ENCODE results near the gene TTC8. TPM values are rescaled to one million over a fixed set of nuclear protein-coding genes. Genes with fewer than 3 reads are reported as not detected.
"Not testable (repeated sequence)": the region's sequence is repeated elsewhere in the genome, so short reads cannot be mapped to it uniquely, and the experiment has no call there.

The TTC8 gene
- total RNA-seq, 1 donor from 2014 or later, result 12.5 TPM

DNA sequence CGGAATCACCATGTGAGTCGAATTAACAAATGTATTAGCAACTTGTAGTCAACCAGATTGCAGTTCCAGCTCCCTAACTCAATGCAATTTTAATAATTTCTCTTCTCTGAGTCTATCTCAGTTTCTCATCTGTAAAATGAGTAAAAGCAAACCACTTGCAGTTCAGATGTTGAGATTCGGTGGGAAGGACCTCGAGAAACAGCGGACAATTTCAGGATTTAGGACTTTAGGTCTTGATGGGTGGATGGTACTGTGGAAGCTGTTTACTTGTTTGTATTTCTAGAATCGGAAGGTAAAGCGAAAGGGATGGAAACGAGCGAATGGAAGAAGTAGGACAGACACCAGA, 510 bp upstream of the TTC8 start:
- no peak for DNase-seq (ENCODE audit: low read depth, low spot score)

DNA sequence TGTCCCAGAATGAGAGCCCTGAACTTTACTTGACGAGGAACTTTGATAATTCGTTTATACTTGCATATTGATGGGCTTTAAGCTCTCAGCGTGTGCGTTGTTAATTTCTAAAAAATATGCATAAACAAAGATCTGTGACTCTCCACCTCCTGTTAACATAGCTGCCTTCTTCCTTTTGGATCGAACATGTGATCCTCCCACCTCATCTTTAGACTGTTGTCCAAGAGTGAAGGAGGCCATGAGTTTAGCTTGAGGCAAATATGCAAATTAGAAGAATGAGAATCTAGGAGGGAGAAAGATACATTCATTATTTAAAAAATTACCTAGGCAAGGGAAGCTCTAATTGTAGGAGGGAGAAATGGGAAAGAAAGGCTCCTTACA, 617 bp downstream of the TTC8 start:
- no peak for DNase-seq (ENCODE audit: low read depth, low spot score)

DNA sequence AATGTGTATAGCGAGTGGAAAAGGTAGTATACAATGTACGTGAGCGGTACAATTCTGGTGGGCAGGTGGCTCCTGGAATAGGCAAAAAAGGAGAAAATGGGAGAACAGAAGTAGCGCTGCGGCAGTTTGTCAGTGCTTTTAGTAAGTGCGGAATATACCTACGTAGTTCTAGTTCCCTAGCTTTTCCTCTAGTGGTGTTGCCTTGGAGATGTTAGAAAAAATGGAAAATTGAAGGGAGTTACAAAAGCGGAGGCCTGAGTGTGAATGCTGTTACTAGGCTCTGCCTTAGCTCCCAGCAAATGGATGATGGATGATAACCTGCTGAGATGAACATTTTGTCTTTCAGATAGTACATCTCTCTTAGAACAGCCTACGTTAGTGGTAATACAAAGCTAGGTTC, 1.1 kb downstream of the TTC8 start:
- DNase-seq (ENCODE audit: low read depth, low spot score), result no peak

DNA sequence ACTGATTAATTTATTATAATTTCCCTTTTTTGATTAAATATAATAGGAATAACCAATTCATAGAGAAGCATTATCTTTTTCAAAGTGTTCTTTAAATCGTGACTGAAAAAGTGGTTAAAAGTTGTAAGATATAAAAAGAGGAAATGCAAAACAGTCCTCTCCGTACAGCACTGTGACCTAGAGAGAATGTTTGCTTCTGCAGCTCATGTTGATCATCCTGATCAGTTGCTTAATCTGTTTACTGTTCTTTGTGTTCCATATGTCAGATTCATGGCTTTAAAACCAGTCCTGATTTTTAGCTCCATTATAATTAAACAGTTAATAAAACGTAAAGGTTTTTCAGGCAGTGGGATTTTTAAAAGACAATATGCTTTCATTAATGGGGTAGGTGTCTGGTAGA, 4.7 kb downstream of the TTC8 start:
- DNase-seq (ENCODE audit: low read depth, low spot score), result no peak

DNA sequence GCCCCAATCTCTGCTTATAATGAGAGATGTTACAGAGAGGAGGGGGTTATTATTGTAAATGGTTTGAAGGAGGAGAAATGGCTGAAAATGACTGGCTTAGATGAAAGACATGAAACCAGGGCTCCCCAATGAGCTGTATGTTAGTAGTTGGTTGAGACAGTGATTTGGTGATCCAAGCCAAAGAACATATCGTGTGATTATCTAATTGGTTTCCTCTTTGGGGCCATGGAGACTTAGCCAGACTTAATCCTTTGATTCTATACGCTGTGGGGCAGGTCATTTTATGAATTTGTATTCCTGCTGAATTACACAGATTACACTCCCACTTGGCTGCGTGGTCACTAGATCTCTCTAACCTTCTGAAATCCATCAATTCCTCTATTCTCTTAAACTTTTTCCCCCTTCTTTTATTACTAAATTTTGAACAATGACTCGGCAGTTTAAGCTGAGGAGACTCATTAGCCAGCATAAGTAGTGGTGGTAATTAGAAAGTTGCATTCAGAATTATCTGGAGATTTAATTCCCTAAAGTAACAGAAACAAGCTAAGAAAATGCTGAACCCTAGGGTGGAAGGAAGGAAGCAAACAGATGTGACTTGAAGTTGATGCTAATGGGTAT, 5.3 kb downstream of the TTC8 start:
- no peak for DNase-seq (ENCODE audit: low read depth, low spot score)

DNA sequence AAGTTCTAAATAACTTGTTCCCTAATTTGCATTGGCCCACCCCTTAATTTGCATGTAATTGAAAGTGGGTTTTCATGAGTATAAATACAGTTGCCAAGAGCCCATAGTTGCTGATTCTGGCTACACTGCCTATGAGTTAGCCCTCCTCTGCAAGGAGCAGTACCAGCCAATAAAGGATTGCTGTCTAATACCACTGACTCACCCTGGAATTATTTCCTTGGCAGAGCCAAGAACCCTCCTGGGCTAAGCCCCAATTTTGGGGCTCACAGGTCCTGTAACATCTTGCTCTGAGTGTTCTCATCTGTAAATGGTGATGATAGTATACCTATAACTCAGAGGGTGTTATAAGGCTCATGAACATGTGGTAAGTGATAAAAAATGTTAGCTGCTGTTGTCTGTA, 6.8 kb downstream of the TTC8 start:
- DNase-seq (ENCODE audit: low read depth, low spot score), result no peak

DNA sequence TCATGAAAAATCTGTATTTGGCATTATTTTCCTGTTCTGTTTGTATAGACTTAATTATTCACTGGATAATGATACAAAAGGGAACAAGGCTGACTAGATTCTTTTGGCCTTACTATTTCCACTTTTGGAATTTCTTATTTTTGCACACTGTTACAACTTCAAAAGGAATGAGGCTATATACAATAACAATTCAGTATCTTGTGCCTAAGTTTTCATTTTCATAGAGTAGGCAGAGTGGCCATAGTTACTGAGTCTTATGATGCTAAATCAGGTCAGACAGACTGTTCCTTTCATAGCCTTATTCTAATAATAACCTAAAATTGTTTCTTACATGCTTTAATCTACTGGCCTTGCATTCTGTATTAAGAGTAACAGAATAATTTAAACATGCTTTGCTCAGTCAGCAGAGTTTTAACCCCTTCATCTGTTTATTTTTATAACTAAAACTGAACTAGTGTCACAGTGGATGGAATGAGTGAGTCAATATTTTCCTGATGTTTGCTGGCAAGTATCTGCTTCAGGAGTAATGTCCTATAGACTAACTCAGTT, 10.5 kb downstream of the TTC8 start:
- no peak for DNase-seq (ENCODE audit: low read depth, low spot score)

DNA sequence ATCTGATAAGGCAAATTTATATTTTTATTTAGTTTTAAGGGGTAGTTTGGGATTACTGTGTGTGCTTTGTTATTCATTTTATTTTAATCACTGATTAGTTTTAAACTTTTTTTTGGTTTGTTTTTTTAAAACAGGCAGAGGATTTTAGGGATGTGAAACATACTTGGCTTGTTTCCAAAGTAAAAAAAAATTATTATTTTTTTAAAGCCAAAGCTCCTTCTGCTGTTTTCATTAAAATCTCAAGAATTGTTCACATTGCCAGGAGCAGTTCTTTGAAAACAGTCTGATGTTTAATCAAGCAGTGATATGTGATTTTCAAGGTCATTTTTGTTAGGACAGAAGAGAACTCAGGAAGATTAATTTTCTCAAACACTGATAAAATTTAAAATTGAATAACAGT, 11.2 kb downstream of the TTC8 start:
- DNase-seq (ENCODE audit: low read depth, low spot score), result no peak

DNA sequence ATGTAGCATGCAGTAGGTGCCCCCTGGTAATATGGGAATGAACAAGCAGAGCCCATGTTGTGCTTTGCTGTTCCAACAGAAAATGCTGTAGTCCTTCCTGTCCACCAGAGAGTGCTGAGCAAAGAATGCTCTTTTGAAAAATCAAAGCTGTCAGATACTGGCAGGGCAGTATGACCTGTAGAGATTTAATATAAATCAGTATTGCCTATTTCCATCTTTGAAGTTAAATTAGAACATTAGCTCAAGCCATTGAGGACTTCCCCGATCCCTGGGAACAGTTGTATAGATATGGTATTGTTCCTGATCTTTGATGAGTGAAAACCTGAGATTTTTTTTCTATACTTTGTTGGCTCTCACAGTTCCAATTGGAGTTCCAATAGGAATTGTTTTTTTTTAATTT, 13.0 kb downstream of the TTC8 start:
- DNase-seq (ENCODE audit: low read depth, low spot score), result no peak

DNA sequence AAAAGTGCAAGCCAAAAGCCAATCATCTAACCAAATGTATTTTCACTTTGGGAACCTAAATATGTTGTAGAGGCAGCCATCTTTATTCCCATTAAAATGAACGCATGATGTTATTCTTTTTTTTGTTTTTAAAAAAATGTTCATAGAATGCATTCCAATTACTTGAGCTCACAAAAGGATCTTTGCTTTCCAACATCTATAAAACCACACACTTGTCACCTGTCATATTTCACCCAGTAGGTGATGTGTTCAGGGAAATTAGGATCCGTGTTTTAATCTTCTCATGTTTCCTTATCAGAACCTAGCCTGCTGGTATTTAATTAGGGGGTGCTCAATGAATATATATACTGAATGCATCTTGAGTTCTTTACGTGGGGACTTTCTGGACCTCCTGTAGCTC, 13.6 kb downstream of the TTC8 start:
- no peak for DNase-seq (ENCODE audit: low read depth, low spot score)

DNA sequence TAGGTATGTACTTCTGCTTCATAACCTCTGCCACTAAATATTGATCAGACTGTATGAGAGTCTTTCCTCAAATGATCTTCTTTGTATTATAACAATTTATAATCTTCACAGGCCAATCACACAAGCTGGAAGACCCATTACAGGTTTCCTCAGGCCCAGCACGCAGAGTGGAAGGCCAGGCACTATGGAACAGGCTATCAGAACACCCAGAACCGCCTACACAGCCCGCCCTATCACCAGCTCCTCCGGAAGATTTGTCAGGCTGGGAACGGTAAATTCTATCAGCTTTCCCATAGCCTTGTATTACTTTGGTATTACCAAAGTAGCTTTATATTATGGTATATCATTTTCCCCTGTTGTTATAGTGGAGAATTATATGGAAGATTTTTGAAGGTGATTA, 16.5 kb downstream of the TTC8 start:
- DNase-seq (ENCODE audit: low read depth, low spot score), result no peak

DNA sequence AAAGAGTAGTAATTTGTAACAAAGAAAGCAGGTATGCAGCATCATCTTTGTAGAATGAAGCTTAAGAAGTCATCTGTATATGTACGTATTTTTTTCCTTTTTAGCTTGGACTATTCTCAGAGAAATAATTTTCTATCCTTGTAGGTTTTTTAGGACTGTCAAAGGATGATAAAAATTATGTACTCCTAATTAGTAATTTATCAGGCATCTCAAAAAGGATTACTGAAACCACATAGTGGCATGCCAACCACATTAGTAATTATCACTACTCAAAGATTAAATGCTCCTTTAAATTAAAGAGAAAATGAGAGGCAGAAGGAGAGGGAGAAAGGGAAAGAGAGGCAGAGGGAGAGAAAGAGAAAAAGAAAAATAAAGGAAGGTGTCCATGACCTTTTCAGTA, 17.3 kb downstream of the TTC8 start:
- no peak for DNase-seq (ENCODE audit: low read depth, low spot score)

DNA sequence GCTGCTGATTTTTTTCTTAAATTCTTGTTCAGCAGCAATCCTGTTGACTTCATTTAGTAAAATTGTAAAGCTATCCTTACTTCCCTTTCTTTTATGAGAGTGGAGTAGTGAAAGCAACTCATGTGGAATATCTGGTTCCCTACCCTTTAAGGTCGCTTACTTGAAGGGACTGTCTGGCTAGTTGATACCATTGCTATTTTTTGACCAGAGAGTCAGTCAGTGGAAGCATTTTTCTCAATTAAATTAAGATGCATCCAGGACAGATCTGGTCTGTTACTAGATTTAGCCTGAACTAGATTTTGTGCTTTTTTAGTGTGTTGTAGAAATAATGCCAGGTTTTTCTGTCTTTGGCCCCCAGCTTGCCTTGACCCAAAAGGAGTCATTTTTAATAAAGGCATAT, 18.0 kb downstream of the TTC8 start:
- DNase-seq (ENCODE audit: low read depth, low spot score), result no peak

DNA sequence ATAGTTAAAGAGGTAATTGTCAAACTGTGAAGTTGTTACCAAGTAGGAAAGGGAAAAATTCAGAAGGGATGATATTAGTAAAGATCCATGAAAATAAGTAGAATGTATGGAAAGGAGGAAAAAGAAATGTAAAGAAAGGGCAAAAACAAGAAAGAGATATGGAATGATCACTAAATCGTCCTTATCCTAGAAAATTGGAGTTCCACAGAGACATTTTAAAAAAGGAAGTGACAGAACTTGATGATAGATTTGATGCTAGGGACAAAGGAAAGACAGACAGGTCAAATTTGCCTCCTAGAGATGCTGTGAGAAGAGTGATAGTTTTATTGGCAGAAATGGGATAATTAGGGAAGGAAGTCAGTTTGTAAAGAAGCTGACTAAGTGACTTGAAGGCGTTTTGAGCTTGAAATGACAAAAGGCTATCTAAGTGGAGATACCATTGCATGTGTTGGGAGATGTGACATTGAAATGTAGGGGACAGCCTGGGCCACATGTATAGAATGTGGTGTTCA, 20.6 kb downstream of the TTC8 start:
- DNase-seq (ENCODE audit: low read depth, low spot score), result no peak

DNA sequence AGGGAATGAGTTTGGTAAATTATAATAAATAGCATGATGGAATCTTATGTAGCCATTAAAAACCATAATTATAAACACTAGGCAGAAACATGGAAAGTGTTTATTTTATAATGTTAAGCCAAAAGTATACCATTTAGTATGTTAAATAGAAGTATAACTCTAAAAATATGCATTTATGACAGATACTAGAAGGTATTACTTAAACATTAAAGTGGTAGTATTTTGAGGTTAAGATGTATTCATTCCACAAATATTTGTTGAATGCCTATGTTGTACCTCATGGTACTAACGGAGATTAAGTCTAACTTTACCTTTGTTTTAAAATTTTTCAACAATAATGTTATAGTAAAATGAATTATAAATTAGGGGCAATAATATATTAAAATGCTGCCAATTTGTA, 24.1 kb downstream of the TTC8 start:
- DNase-seq (ENCODE audit: low read depth, low spot score), result no peak

DNA sequence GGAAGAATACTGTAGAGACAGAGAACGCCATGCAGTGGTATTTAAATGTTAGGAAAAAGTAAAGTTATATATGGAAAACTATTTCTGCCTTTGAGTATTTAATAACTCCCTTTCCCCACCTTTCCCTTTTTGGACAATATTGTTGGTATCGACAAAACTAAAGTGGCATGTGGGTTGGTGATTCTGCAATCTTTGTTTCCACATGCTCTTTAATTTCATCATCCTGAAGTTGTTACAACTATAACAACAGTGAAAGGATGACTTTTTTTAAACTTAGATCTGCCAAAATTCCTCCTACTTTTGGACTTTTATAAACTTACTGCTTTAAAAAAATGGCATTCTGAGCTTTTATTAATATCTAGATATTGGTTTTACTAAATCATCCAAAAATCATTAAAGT, 25.3 kb downstream of the TTC8 start:
- DNase-seq (ENCODE audit: low read depth, low spot score), result no peak

DNA sequence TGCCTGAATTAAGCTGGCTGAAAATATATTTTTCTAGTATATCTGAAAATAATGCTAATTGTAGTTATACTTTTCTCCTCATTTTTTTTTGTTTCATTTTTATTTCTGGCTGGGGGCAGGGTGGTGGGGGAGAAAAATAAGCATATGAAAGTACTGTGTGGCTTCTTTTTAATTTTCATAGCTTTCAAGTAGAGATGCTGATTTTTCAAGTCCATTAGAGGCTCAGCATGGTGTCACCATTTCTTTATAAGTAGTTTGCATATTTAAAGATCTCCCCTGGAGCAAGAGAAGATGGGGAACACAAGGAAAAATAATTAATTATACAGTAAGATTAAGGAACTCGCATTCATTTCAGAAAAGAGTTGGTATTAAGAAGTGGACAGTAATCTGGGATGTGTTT, 27.1 kb downstream of the TTC8 start:
- no peak for DNase-seq (ENCODE audit: low read depth, low spot score)

DNA sequence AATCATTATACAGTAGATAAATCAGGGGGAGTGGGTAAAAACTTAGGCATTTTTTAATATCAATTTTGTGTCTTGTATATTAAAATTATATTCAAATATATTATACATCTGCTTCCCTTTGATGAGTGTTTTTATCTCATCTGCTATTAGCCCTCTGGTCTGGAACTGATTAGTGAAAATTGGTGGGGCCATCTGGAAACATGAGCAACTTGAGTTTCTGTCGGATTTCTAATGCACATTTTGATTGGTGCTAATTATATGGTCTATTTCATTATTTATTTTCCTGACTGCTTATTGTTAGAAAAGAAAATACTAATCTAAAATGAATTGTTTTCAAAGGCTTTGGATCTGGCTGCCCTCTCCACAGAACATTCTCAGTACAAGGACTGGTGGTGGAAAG, 28.2 kb downstream of the TTC8 start:
- DNase-seq (ENCODE audit: low read depth, low spot score), result no peak

DNA sequence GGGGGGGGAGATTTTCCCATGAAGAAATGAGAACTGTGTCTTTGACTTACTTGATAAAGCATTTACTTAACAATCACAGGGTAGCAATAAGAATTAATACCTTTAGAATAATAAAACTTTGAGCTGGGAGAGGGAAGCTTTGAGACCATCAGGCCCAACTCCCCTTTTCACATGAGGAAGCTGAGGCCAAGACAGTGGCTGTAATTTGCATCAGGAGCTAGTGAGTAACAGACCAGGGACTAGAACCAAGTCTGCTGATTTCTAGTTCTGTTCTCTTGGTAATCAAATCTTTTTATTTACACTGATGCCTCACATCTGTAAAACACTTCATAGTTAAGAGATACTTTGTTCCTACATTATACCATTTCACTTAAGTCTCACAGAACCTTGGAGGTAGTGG, 28.7 kb downstream of the TTC8 start:
- no peak for DNase-seq (ENCODE audit: low read depth, low spot score)

DNA sequence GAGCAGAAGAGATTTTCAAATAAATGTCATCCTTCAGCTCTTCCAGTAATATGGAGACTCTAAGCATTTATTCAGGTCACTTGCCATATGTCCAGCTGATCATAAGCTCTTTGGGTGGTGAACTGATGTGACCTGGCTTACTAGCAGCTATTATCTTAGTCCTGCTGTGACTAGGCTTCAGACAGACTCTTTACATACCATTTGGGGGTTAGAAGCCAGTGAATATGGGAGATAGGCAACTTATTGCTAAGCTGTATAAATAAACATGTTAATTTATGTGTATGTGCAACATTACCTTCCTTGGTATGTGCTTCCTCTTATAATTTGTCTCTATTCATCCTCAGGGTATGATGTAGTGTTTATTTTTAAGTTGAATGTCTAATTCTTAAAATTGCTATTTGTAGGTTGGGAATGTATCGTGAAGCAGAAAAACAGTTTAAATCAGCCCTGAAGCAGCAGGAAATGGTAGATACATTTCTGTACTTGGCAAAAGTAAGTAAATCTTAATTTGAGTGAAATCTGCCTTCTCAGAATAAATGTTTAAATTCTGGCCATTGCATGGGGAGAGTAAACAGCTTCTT, 32.4 kb downstream of the TTC8 start:
- DNase-seq (ENCODE audit: low read depth, low spot score), result no peak

DNA sequence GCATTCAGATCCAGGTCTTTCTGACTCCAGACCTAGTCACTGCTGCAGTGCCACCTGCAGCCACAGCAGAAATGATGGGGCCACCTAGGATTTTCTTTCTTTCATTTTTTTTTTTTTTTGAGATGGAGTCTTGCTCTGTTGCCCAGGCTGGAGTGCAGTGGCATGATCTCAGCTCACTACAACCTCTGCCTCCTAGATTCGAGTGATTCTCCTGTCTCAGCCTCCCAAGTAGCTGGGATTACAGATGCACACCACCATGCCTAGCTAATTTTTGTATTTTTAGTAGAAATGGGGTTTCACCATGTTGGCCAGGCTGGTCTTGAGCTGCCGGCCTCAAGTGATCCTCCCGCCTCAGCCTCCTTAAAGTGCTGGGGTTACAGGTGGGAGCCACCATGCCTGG, 33.4 kb downstream of the TTC8 start:
- not testable (repeated sequence) for DNase-seq (ENCODE audit: low read depth, low spot score)

DNA sequence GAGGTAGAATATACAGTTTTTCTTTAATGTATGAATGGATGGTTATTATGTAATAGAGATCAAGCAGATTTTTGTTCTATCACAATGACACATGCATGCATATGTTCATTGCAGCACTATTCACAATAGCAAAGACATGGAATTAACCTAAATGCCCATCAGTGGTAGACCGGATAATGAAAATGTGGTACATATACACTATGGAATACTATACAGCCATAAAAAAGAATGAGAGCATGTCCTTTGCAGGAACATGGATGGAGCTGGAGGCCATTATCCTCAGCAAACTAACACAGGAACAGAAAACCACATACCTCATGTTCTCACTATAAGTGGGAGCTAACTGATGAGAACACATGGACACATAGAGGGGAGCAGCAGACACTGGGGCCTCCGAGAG, 34.7 kb downstream of the TTC8 start:
- not testable (repeated sequence) for DNase-seq (ENCODE audit: low read depth, low spot score)

DNA sequence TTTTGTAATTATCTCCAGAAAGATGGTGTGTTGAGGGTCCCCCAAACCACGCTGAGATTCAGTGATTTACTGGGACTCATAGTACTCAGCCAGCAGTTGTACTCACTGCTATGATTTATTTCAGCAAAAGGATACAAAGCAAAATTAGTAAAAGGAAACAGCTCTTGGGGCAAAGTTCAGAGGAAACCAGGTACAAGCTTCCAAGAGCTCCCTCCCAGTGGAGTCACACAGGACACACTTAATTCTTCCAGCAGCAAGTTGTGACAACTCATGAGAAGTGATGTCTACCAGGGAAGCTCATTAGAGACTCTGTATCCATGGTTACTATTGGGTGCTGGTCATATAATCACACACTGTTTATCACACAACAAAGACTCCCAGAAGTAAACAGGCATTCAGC, 38.7 kb downstream of the TTC8 start:
- DNase-seq (ENCODE audit: low read depth, low spot score), result no peak

DNA sequence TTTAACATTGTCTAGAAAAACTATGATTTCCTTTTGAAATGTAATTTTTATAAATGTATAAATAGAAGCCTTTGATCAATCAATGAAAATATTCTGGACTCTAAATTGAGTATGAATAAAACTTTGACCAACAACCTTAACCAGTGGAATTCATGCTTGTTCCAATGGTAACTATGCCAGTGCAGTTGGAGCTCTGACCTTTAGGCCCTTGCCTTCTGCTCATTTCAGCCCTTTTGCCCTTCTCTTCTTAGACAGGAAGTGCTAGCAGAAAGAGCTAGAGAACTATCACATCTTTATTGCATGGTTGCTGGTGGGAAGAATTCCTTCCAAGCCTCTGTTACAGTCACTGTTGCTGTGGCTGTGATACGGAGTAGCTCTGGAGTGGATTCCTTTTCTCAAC, 39.7 kb downstream of the TTC8 start:
- DNase-seq (ENCODE audit: low read depth, low spot score), result no peak

Measured in pulmonary artery endothelial cell (primary cell).